GM04504 (cell line): Measurements from ENCODE around the gene CCDC77.

Experiments
- DNase-seq: peaks from one replicate; pipeline ENCODE4 v3.0.0-alpha.2; 2012; ENCODE audit warnings: low read depth

CCDC77 gene

GRCh38 chr12:452667-453210 is 51.3 kb downstream of the CCDC77 start:
- DNase-seq: no peak

- no peak for DNase-seq
Measured at GRCh38 chr12:454833-455232, 53.4 kb downstream of the CCDC77 start.

- no peak for DNase-seq
Measured at GRCh38 chr12:455821-456220, 54.4 kb downstream of the CCDC77 start.

- no peak for DNase-seq
Measured at GRCh38 chr12:457676-458075, 56.2 kb downstream of the CCDC77 start.

- no peak for DNase-seq
Measured at GRCh38 chr12:459050-459429, 57.6 kb downstream of the CCDC77 start.

GRCh38 chr12:459430-460258 is 58.2 kb downstream of the CCDC77 start, which contains the start of gene B4GALNT3:
Gene B4GALNT3, plus strand, starts transcription at chr12:459939. Its CDS starts 438 bp downstream, at chr12:460377.
- no peak for DNase-seq

- no peak for DNase-seq
Measured at GRCh38 chr12:460261-461230, 59.1 kb downstream of the CCDC77 start.

- no peak for DNase-seq
Measured at GRCh38 chr12:461425-461824, 60.0 kb downstream of the CCDC77 start.

- no peak for DNase-seq
Measured at GRCh38 chr12:462936-463705, 61.7 kb downstream of the CCDC77 start.

GRCh38 chr12:464484-465267 is 63.2 kb downstream of the CCDC77 start:
- no peak for DNase-seq

GRCh38 chr12:466039-466438 is 64.6 kb downstream of the CCDC77 start:
- DNase-seq: no peak

- no peak for DNase-seq
Measured at GRCh38 chr12:466762-467161, 65.3 kb downstream of the CCDC77 start.

- DNase-seq: no peak
Measured at GRCh38 chr12:467591-467990, 66.1 kb downstream of the CCDC77 start.

GRCh38 chr12:468671-469389 is 67.4 kb downstream of the CCDC77 start:
- DNase-seq: no peak

GRCh38 chr12:470133-470532 is 68.7 kb downstream of the CCDC77 start:
- no peak for DNase-seq

GRCh38 chr12:473198-473597 is 71.8 kb downstream of the CCDC77 start:
- no peak for DNase-seq

GRCh38 chr12:473863-474577 is 72.6 kb downstream of the CCDC77 start:
- DNase-seq: no peak

GRCh38 chr12:475286-475685 is 73.8 kb downstream of the CCDC77 start:
- DNase-seq: no peak

- DNase-seq: no peak
Measured at GRCh38 chr12:479161-479560, 77.7 kb downstream of the CCDC77 start.
